Measurements from ENCODE around the gene SERP2. TPM values are rescaled to one million over a fixed set of nuclear protein-coding genes. Genes with fewer than 3 reads are reported as not detected.

SERP2 gene
- total RNA-seq, 4 donors from 2014 or later = 1.2 to 1.4 (median 1.3) TPM; not detected in 1

- no peak for TF ChIP-seq POLR2A (IDR thresholded peaks at IDR 0.05)
- no peak for TF ChIP-seq CTCF (IDR thresholded peaks at IDR 0.05)
- no peak for TF ChIP-seq POLR2AphosphoS5 (IDR thresholded peaks at IDR 0.05)
- no peak for TF ChIP-seq EP300 (IDR thresholded peaks at IDR 0.05)
- H3K36me3 ChIP-seq = no peaks in the 10 kb centered on the region
- 87% methylated on average over 3 of the region's 3 CpGs for WGBS
- no peaks in the 10 kb centered on the region for H3K9me3 ChIP-seq
- H3K27ac ChIP-seq = no peak overlapping the region
- peaks cover 7% of the 10 kb centered on the region for H3K27me3 ChIP-seq
- DNase-seq (ENCODE audit: low spot score in 2 of 2) = no peak
- H3K4me3 ChIP-seq = no peak overlapping the region
- H3K4me1 ChIP-seq = peaks cover 20% of the 10 kb centered on the region
Measured at GRCh38 chr13:44371421-44371820, 2.2 kb upstream of the SERP2 start.

GRCh38 chr13:44373247-44373600, 400 bp upstream of the SERP2 start:
- WGBS = 85% methylated on average over 7 of the region's 29 CpGs
- no peaks in the 10 kb centered on the region for H3K36me3 ChIP-seq
- peaks cover 17% of the 10 kb centered on the region for H3K4me1 ChIP-seq
- no peaks in the 10 kb centered on the region for H3K9me3 ChIP-seq
- H3K4me3 ChIP-seq = peak overlapping the region; percentile 58
- TF ChIP-seq POLR2AphosphoS5 (IDR thresholded peaks at IDR 0.05) (no peak), POLR2A (IDR thresholded peaks at IDR 0.05) (no peak), CTCF (IDR thresholded peaks at IDR 0.05) (no peak), EP300 (IDR thresholded peaks at IDR 0.05) (no peak)
- no peak overlapping the region for H3K27ac ChIP-seq
- peaks cover 7% of the 10 kb centered on the region for H3K27me3 ChIP-seq
- DNase-seq (ENCODE audit: low spot score in 2 of 2) = no peak

- no peak for TF ChIP-seq POLR2AphosphoS5 (IDR thresholded peaks at IDR 0.05)
- TF ChIP-seq POLR2A (IDR thresholded peaks at IDR 0.05) = no peak
- TF ChIP-seq EP300 (IDR thresholded peaks at IDR 0.05) = no peak
- TF ChIP-seq CTCF (IDR thresholded peaks at IDR 0.05) = no peak
- Histone ChIP-seq H3K27me3 (peaks cover 7% of the 10 kb centered on the region), H3K36me3 (no peaks in the 10 kb centered on the region), H3K27ac (no peak overlapping the region), H3K4me3 (peak overlapping the region; percentile 58), H3K9me3 (no peaks in the 10 kb centered on the region), H3K4me1 (peaks cover 13% of the 10 kb centered on the region)
- 79% methylated on average over 5 of the region's 10 CpGs for WGBS
- DNase-seq (ENCODE audit: low spot score in 2 of 2) = no peak
Measured at GRCh38 chr13:44374348-44374712, 706 bp downstream of the SERP2 start.

GRCh38 chr13:44378277-44378676, 4.7 kb downstream of the SERP2 start:
- no peak overlapping the region for H3K27ac ChIP-seq
- H3K27me3 ChIP-seq = peaks cover 7% of the 10 kb centered on the region
- TF ChIP-seq EP300 (IDR thresholded peaks at IDR 0.05) = no peak
- H3K4me3 ChIP-seq = no peak overlapping the region
- H3K4me1 ChIP-seq = peaks cover 9% of the 10 kb centered on the region
- no peaks in the 10 kb centered on the region for H3K36me3 ChIP-seq
- WGBS = 70% methylated on average over 3 of the region's 3 CpGs
- H3K9me3 ChIP-seq = no peaks in the 10 kb centered on the region
- no peak for DNase-seq (ENCODE audit: low spot score in 2 of 2)

- no peaks in the 10 kb centered on the region for H3K27me3 ChIP-seq
- no peaks in the 10 kb centered on the region for H3K36me3 ChIP-seq
- TF ChIP-seq POLR2AphosphoS5 (IDR thresholded peaks at IDR 0.05) (no peak), CTCF (IDR thresholded peaks at IDR 0.05) (no peak), POLR2A (IDR thresholded peaks at IDR 0.05) (no peak), EP300 (IDR thresholded peaks at IDR 0.05) (no peak)
- no peaks in the 10 kb centered on the region for H3K9me3 ChIP-seq
- H3K4me3 ChIP-seq = no peak overlapping the region
- no peaks in the 10 kb centered on the region for H3K4me1 ChIP-seq
- H3K27ac ChIP-seq = no peak overlapping the region
- 100% methylated on average over 2 of the region's 2 CpGs for WGBS
- no peak for DNase-seq (ENCODE audit: low spot score in 2 of 2)
Measured at GRCh38 chr13:44379885-44380284, 6.3 kb downstream of the SERP2 start.
